T47D (cell line): Measurements from ENCODE around the gene AGTR1.
"Not testable (repeated sequence)": the region's sequence is repeated elsewhere in the genome, so short reads cannot be mapped to it uniquely, and the experiment has no call there.

Experiments
- DNase-seq, 2 experiments: peaks; one replicate each; pipeline versions ENCODE4 v3.0.0 to v3.0.0-alpha.2; 2011 to 2012; ENCODE audit warnings: low read depth in 1 of 2, low spot score in 1 of 2
- JUND ChIP-seq: IDR thresholded peaks from 2 replicates; pipeline ENCODE4 v1.6.1; 2012; ENCODE audit warnings: low read depth
- in situ Hi-C: cut with HindIII; loops from 2 replicates; pipeline ENCODE4 v1.10.0; 2016; ENCODE audit warnings: low sequenced_read_pairs, low pct_unique_long_range_greater_than_20kb

AGTR1 gene

GRCh38 chr3:148728753-148729152 lies 31.1 kb downstream of the AGTR1 start:
- TF ChIP-seq JUND = no peak
- DNase-seq = no peak
- in situ Hi-C loops = no loop called here

- no peak for TF ChIP-seq JUND
- in situ Hi-C loops = no loop called here
- DNase-seq = no peak
These were observed 31.9 kb downstream of the AGTR1 start for GRCh38 chr3:148729476-148730055.

- no peak for DNase-seq
- in situ Hi-C loops = no loop called here
- no peak for TF ChIP-seq JUND
These were observed 33.0 kb downstream of the AGTR1 start for GRCh38 chr3:148730676-148731075.

- in situ Hi-C loops = no loop called here
- TF ChIP-seq JUND = no peak
- no peak for DNase-seq
These were observed 37.9 kb downstream of the AGTR1 start for GRCh38 chr3:148735597-148735996.

GRCh38 chr3:148736086-148736485 lies 38.4 kb downstream of the AGTR1 start:
- in situ Hi-C loops = no loop called here
- no peak for DNase-seq

GRCh38 chr3:148737104-148737530 lies 39.4 kb downstream of the AGTR1 start:
- in situ Hi-C loops = no loop called here
- no peak for TF ChIP-seq JUND
- no peak for DNase-seq

More at GRCh38 chr3:148736086-148736485, 38.4 kb downstream of the AGTR1 start:
- TF ChIP-seq JUND = no peak

GRCh38 chr3:148739720-148740119 lies 42.0 kb downstream of the AGTR1 start:
- in situ Hi-C loops = no loop called here
- TF ChIP-seq JUND = no peak
- DNase-seq = no peak

GRCh38 chr3:148740291-148740690 lies 42.6 kb downstream of the AGTR1 start:
- DNase-seq = no peak
- in situ Hi-C loops = no loop called here
- TF ChIP-seq JUND = no peak

GRCh38 chr3:148741219-148741618 lies 43.5 kb downstream of the AGTR1 start:
- in situ Hi-C loops = no loop called here
- DNase-seq = no peak
- TF ChIP-seq JUND = no peak

GRCh38 chr3:148742118-148742517 lies 44.4 kb downstream of the AGTR1 start:
- no peak for TF ChIP-seq JUND
- no peak for DNase-seq
- in situ Hi-C loops = no loop called here

- no peak for DNase-seq
- in situ Hi-C loops = no loop called here
- no peak for TF ChIP-seq JUND
These were observed 48.4 kb downstream of the AGTR1 start for GRCh38 chr3:148746053-148746452.

- DNase-seq = no peak
- in situ Hi-C loops = no loop called here
- TF ChIP-seq JUND = no peak
These were observed 50.6 kb downstream of the AGTR1 start for GRCh38 chr3:148748283-148748682.

- in situ Hi-C loops = no loop called here
- DNase-seq = no peak
- TF ChIP-seq JUND = no peak
These were observed 52.6 kb downstream of the AGTR1 start for GRCh38 chr3:148750296-148750695.

GRCh38 chr3:148751461-148751860 lies 53.8 kb downstream of the AGTR1 start:
- no peak for DNase-seq
- TF ChIP-seq JUND = no peak
- in situ Hi-C loops = no loop called here

GRCh38 chr3:148753385-148753784 lies 55.7 kb downstream of the AGTR1 start:
- DNase-seq, in situ Hi-C loops: not testable (repeated sequence)
